GM19035 (cell line): ENCODE data around the gene HCFC1R1.
"Not testable (repeated sequence)": the region's sequence is repeated elsewhere in the genome, so short reads cannot be mapped to it uniquely, and the experiment has no call there.

ENCODE experiments used
- ATAC-seq: cut with Tn5 transposase; IDR thresholded peaks from one replicate; pipeline ENCODE4 v1.9.1; 2021; ENCODE audit not compliant: unreplicated experiment

Gene HCFC1R1, protein sequence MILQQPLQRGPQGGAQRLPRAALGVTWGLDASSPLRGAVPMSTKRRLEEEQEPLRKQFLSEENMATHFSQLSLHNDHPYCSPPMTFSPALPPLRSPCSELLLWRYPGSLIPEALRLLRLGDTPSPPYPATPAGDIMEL

DNA sequence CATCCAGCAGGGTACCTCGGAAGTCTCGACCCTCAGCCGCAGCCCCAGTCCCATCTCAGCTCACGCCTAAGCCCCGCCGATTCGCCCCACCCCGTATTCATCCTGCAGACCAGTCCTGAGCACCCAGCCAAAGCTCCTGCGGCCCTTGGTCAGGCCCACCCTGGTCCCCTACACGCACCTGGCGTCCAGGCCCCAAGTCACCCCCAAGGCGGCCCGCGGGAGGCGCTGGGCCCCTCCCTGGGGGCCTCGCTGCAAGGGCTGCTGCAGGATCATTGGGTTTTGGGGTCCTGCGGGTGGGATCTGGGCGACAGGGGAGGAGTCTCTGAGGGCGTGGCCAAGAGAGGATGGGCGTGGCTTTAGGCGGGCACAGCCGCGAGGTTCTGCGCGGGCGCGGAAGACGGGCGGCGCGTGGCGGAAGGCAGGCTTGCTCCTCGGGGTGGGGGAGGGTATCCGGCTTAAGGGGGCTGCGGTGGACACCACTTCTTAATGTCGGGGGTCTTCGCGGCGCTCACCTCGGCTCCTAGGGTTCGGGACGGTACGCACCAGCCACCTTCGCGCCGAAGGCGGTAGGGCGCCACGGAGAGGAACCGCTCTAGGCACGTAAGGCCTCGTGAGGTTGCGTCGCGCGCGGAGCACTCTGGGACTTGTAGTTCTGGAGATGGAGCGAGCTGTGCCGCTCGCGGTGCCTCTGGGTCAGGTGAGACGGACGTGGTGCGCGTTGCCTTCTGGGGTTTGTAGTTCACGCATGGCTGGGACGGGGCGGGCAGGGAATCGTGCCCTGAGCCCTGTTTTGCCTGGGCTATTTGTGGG lies at the start of gene HCFC1R1, which contains the start of gene THOC6:
HCFC1R1 (minus strand) TSS at position 274 of the 810 bp plus-strand sequence; CDS start at position 273, 1 bp downstream.
THOC6 (plus strand) TSS at position 367 of the 810 bp plus-strand sequence; CDS start at position 659, 292 bp downstream.
- ATAC-seq: peak; percentile 77

DNA sequence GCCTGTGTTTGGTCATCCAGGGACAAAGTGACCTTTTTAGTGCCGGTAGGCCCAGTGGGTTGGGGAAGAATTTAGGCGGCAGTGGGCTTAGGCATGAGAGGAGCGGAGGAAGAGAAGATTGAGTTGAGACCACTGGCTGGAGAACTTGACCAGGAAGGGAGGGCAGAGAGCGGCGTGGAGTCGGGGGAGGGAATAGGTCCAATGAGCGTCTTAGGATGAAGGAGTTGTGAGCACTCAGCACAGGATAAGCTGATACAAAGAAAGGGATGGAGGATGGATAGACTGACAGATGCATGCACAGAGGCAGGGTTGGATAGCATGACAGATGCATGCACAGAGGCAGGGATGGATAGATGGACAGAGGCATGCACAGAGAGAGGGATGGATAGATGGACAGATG lies 49.7 kb upstream of the HCFC1R1 start:
- no peak for ATAC-seq

DNA sequence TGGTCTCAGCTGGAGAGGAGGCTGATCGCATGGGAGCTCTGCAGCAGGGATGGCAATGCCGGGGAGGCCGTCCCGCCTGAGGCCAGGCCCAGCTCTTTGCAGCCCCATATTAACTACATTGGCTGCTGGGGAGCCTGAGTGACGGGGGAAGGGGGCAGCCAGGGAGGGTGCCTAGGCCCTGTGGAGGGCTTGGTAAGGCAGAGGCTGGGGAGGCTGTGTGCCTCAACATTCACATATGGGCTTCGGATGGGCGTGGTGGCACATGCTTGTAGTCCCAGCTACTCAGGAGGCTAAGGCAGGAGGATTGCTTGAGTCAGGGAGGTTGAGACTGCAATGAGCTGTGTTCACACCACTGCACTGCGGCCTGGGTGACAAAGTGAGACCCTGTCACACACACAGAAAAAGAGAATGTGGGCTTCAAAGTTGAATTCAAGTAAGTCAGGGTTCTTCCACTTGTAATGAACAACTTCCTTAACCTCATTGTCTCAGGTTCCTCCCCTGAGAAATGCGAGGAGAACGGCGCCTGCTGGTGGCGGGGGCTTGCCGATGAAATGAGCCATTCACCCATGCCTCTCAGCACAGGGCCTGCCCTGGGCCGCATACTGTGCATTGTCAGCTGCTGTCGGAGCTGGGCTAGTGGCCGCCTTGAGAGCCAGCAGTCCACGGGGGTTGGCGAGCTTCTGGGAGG lies 49.0 kb upstream of the HCFC1R1 start:
- not testable (repeated sequence) for ATAC-seq

DNA sequence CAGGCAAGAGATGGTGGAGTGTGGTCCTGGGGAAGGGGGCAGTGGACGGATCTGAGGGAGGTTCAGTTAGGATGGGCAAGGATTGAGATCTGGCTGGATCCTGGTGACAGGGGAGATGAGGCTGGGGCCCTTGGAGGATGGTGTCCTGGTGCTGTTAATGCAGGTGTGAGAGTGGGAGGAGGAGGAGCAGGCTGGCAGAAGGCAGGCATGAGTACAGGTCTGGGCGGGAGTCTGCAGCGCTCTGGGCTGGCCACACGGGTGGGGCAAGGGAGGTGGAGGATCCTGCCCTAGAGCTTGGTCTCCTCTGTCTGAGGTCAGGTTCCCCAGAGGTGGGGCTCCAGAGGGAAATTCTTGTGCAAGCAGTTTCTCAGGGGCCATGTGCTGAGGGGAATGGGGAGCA lies 48.4 kb upstream of the HCFC1R1 start:
- ATAC-seq: not testable (repeated sequence)

DNA sequence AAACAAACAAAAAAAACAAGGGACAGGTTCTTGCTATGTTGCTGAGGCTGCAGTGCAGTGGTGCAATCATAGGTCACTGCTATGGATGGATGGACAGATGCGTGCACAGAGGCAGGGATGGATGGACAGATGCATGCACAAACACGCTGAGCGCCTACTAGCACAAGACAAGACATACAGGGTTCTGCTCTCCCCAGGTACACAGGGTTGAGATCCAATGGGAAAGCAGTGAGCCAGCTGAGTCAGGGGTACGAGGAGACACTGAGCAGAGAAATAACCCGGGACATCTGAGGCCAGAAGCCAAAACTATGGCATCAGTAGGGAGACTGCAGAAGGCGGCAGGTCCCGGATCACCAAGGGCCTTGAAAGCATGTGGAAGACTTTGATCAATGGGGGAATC lies 47.9 kb upstream of the HCFC1R1 start:
- no peak for ATAC-seq

DNA sequence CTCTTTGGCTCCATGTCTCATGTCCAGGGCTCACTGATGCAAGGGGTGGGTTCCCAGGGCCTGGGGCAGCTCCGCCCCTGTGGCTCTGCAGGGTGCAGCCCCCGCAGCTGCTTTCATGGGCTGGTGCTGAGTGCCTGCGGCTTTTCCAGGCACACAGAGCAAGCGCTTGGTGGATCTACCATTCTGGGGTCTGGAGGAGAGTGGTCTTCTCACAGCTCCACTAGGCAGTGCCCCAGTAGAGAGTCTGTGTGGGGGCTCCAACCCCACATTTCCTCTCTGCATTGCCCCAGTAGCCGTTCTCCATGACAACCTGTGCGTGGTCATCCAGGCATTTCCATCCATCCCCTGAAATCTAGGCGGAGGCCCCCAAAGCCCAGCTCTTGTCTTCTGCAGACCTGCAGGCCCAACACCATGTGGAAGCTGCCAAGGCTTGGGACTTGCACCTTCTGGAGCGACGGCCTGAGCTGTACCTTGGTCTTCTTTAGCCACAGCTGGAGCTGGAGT lies 46.9 kb upstream of the HCFC1R1 start:
- ATAC-seq: no peak

DNA sequence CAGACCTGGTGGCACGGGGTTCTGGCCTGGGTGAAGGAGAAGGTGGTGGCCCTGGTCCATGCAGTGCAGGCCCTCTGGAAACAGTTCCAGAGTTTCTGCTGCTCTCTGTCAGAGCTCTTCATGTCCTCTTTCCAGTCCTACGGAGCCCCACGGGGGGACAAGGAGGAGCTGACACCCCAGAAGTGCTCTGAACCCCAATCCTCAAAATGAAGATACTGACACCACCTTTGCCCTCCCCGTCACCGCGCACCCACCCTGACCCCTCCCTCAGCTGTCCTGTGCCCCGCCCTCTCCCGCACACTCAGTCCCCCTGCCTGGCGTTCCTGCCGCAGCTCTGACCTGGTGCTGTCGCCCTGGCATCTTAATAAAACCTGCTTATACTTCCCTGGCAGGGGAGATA lies 45.4 kb upstream of the HCFC1R1 start:
- not testable (repeated sequence) for ATAC-seq

DNA sequence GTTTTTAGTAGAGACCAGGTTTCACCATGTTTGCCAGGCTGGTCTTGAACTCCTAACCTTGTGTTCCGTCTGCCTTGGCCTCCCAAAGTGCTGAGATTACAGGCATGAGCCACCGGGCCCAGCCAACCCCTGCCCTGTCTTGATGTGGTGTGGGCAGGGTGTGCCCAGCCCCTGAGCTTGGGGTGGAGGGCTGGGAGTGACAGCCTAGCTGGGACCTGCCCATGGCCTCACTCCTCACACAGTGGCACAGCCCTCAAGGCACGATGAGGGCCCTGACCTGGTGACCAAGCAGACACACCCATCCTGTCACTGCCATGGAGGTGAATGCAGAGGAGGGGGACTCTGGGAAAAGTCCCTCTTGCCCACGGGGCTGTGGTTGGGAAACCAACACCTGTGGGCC lies 44.7 kb upstream of the HCFC1R1 start:
- no peak for ATAC-seq

DNA sequence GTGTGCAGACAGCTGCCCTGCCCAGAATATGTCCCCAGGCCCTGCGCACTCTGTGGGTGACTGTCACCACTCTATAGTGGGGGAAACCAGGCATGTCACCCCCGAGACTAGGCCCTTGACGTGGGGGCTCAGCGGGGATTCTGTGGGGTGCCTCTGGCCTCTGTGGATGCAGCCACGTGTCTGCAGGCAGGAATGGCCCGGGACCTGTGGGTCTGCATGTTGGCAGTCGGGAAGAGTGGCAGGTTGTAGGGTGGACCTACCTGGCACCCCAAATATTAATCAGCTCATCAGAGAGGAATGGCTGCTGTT lies 42.7 kb upstream of the HCFC1R1 start:
- ATAC-seq: no peak

DNA sequence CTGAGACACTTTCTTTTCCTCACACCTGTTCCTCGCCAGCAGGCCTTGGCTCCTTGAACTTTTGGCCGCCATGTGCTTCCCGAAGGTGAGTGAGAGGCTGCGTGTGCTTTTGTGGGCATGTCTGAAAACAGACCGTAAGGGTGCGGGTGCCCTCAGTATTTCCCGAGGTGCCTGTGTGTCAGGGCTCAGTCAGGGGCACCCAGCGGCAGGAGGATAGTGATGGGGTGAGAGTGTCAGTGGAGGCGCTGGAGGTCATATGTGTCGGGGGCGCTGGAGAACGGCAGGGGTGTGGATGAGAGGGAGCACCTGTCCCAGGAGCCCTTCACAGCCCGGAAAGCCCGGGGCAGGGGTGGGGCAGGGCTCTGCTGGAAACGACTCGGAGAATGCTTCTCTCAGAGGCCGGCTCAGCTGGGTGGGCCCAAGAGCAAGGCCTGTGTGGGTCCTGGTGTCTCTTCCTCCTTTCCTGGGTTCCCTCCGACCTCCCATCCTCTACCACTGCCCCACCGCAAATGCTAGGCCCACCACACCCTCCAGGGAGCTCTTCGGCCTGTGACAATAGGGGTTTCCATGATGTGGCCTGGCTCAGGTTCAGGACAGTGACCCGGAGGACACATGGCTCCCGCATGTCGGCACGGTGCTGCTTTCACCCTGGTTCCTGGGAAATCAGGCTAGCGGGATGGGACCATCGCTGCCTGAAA lies 42.1 kb upstream of the HCFC1R1 start:
- no peak for ATAC-seq

DNA sequence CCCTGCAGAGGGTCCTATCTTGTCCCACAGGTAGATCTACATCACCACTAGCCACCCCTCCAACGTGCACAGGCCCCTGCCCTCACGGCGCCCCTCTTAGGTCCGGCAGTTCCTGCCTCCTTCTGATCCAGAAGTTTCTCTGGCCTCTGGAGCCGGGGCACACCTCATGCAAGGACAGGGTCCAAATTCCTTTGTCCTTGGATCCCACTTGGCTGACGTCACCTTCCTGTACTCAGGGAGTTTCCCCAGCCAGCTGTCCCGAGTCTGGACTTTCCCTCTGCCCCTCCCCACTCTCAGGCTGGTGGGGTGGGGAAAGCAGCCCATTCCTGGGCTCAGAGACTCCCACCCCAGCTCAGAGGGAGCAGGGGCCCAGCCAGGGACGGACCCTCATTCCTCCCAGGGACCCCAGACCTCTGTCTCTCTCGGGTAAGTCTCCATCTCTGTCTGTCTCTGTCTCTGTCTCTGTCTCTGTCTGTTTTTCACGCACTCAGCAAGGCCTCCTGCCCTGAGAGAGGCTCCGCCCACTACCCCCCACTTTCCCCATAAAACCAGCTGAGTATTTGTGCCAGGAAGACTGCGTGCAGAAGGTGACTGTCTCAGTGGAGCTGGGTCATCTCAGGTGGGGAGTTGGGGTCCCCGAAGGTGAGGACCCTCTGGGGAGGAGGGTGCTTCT lies 41.5 kb upstream of the HCFC1R1 start, which contains the start of gene IL32:
IL32 (plus strand) TSS at position 572 of the 673 bp plus-strand sequence. CDS start 172 bp downstream, outside the sequence.
- no peak for ATAC-seq

DNA sequence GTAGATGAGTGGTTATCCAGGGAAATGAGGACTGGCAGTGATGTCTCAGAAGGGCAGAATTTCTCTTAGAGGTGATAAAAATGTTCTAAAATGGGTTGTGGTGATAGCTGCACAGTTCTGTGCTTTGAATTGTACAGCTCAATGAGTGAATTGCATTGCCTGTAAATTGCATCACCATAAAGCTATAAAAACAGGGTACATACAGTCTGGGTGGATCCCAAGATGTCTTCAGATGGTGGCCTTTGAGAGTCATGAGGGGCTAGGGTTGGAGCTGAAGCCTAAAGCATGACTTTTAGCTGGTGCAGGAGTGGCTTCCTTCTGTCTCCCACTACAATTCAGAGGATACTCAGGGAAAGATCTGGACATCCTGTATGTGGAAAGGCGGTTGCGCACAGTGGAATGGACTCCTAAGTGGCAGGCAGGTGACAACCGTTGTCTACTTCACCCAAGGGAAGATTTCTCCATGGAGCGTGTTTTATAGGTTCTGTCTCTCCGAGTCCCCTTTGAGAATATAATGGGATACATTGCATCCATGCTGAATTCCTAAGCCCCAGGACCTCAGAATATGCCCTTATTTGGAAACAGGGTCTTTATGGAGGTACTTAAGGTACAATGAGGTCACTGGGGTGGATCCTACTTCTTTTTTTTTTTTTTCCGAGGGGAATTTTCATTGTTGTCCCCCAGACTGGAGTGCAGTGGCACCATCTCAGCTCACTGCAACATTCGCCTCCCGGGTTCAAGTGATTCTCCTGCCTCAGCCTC lies 40.1 kb upstream of the HCFC1R1 start:
- ATAC-seq: no peak

DNA sequence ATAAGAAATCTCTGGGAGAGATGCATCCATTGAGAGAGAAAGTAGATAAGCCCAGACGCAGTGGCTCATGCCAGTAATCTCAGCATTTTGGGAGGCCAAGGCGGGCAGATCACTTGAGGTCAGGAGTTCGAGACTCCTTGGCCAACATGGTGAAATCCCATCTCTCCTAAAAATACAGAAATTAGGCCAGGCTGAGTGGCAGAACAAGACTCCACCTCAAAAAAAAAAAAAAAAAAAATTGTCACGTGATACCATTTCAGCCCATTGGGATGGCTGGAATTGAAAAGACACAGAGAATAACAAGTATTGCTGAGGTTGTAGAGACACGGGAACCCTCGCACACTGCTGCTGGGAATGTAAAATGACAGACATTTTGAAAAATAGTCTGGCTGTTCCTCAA lies 38.8 kb upstream of the HCFC1R1 start:
- no peak for ATAC-seq

DNA sequence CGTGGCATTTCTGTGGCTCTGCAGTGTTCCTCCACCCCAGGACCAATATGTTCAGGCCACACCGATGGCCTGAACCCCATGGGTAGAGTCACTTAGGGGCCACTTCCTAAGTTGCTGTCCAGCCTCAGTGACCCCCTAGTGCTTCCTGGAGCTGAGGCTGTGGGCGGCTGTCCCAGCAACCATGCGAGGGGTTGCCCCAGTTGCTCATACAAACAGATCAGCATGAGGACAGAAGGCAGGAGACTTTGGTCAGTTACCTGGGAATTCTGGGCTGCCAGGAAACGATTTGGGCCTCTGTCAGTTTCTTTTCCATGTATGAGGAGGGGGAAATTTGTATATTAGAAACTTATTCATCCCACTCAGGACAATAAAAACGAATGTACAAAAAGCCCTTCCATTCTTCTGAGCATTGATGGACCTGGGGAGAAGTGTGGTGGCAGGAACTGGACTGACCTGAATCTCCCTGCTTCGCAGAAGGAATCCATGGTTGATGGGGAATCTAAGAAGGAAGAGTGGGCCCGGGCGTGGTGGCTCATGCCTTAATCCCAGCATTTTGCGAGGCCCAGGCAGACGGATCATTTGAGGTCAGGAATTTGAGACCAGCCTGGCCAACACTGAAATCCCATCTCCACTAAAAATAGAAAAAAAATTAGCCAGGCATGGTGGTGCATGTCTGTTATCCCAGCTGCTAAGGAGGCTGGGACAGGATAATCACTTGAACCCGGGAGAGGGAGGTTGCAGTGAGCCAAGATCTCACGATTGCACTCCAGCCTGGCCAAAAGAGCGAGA lies 36.8 kb upstream of the HCFC1R1 start:
- ATAC-seq: no peak

DNA sequence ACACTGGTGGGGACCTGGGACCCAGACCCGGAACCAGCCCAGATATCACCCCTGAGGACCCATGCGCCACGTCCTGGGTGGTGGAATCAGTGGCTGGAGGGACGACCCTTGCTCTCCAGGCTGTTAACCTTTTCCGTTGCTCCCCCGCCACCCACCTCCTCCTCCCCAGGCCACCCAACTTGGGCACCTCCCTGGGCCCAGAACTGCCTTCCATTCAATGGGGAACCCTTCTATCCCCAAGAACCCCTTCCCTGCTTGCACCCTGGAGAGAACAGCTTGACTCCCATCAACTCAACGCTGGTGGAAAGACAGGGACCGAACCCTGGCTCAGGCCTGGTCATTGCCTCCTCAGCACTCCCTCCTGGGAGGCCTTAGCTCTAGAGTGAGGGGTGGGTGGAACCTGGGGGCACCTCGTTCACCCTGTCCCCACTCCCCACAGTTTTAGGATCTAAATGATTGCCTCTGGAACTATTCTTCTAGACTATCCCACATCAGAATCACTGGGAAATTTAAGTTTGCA lies 36.0 kb upstream of the HCFC1R1 start:
- no peak for ATAC-seq

DNA sequence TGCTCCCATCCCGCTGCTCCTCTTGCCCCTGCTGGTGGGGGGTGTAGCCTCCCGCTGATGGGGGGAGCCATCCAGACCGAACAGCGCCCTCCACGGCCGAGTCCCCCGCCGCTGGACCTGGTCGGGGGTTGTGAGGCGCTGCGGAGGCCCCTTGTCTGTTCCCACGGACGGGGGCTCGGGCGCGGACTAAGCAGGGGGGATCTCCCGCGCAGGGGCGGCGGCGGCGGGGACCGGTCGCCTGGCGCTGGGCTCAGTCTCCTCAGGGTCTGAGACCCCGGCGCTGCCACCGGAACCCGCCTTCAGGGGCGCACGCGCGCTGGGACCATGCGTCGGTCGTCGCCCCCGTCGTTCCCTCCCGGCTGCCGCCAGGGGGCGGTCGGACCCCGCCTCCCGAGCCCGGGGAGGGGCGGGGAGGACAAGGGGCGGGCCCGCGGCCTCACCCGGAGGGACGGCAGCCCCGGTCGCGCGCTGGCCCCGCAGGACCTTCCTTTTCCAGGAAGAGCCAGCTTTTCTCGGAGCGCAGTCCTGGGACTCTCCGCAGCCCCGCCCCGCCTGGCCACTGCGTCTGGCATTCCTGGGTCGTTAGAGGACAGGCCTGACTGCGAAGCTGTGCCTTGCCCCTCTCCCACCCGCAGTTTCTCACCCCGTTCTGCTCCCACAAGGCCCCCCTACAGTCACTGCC lies 35.4 kb upstream of the HCFC1R1 start:
- ATAC-seq: peak; percentile 80

DNA sequence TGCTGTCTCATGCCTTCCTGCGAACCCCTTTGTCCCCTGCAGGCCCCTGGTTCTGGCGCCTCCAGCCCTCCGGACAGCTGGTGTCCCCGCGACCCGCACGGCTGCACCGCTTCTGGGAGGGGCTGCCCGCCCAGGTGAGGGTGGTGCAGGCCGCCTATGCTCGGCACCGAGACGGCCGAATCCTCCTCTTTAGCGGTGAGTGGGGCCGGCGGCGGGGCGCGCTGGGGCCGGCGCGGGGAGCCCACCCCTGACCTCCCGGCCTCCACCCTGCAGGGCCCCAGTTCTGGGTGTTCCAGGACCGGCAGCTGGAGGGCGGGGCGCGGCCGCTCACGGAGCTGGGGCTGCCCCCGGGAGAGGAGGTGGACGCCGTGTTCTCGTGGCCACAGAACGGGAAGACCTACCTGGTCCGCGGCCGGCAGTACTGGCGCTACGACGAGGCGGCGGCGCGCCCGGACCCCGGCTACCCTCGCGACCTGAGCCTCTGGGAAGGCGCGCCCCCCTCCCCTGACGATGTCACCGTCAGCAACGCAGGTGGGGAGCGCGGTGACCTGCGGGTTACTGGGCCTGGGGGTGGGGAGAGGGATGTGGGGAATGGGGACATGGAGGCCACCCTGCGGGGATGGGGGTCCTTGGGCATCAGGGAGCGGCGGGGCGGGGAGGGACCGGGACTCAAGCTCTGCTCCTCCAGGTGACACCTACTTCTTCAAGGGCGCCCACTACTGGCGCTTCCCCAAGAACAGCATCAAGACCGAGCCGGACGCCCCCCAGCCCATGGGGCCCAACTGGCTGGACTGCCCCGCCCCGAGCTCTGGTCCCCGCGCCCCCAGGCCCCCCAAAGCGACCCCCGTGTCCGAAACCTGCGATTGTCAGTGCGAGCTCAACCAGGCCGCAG lies 34.6 kb upstream of the HCFC1R1 start:
- peak; percentile 23 for ATAC-seq
